Testis (tissue), 2 donors: ENCODE measurements around the gene WFDC1.

ENCODE experiments used
- POLR2A ChIP-seq: fragments of 450-650 bp; IDR thresholded peaks from one replicate; pipeline ENCODE4 v1.6.1; 2017; ENCODE audit warnings: antibody characterized with exemption, mild to moderate bottlenecking, moderate library complexity
- TF ChIP-seq, protein P1 (sequence below), 3 experiments: fragments of 450-650 bp in 2 of 3; fragments of 200-600 bp in 1 of 3; sonication (generic) in 1 of 3; IDR thresholded peaks; one replicate each; pipeline ENCODE4 v1.5.1; 2016 to 2019; ENCODE audit warnings: antibody characterized with exemption in 3 of 3, mild to moderate bottlenecking in 2 of 3, moderate library complexity in 1 of 3

DNA sequence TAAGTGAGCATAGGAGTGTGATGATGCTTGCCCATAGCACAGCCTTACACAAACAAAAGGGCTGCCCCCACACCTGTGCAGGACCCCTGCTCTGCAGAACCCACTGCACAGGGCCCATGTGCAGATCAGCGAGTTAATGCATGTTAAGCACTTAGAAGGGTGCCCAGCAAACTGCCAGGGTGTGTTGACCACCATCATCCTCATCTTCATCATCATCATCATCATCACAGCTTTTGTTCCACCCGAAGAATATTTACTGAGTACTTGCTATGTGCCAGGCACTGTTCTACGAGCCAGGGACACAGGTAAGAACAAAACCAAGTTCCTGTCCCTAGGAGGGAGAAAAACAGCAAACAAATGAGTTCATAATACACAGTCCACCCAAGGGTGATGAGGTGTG lies 11.9 kb downstream of the WFDC1 start:
- TF ChIP-seq, protein P1, sequence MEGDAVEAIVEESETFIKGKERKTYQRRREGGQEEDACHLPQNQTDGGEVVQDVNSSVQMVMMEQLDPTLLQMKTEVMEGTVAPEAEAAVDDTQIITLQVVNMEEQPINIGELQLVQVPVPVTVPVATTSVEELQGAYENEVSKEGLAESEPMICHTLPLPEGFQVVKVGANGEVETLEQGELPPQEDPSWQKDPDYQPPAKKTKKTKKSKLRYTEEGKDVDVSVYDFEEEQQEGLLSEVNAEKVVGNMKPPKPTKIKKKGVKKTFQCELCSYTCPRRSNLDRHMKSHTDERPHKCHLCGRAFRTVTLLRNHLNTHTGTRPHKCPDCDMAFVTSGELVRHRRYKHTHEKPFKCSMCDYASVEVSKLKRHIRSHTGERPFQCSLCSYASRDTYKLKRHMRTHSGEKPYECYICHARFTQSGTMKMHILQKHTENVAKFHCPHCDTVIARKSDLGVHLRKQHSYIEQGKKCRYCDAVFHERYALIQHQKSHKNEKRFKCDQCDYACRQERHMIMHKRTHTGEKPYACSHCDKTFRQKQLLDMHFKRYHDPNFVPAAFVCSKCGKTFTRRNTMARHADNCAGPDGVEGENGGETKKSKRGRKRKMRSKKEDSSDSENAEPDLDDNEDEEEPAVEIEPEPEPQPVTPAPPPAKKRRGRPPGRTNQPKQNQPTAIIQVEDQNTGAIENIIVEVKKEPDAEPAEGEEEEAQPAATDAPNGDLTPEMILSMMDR (IDR thresholded peaks at IDR 0.05), result no peak
- TF ChIP-seq POLR2A, result no peak
